Astrocyte (in vitro differentiated cells and primary cell): Measurements from ENCODE around the gene LRRC45. TPM values are rescaled to one million over a fixed set of nuclear protein-coding genes. Genes with fewer than 3 reads are reported as not detected.

Experiments used
- DNase-seq: peaks from one replicate; pipeline ENCODE4 v3.0.0-alpha.2; 2010; ENCODE audit warnings: low read depth
- FAIRE-seq: peaks from 2 replicates; lab custom pipeline; 2011; peaks lifted over from hg19 to GRCh38; lab: Jason Lieb, UNC
- H2AFZ ChIP-seq: 2 replicates; pipeline ENCODE4 v1.6.0; 2012; ENCODE audit warnings: low read depth, low read length, inconsistent platforms
- H3K27ac ChIP-seq: 2 replicates; pipeline ENCODE4 v1.5.1; 2011; ENCODE audit warnings: low read depth, low read length, inconsistent platforms
- H3K27me3 ChIP-seq: 2 replicates; pipeline ENCODE4 v1.6.0; 2011; ENCODE audit warnings: low read length, inconsistent platforms; ENCODE audit not compliant: insufficient read depth
- H3K36me3 ChIP-seq: 2 replicates; pipeline ENCODE4 v1.5.1; 2011; ENCODE audit warnings: low read length, inconsistent platforms; ENCODE audit not compliant: insufficient read depth
- H3K4me1 ChIP-seq: 2 replicates; pipeline ENCODE4 v1.5.1; 2011; ENCODE audit warnings: low read length, inconsistent platforms; ENCODE audit not compliant: insufficient read depth
- H3K4me2 ChIP-seq: 2 replicates; pipeline ENCODE4 v1.6.0; 2012; ENCODE audit warnings: low read length, inconsistent platforms
- H3K4me3 ChIP-seq: 2 replicates; pipeline ENCODE4 v1.5.1; 2011; ENCODE audit warnings: low read depth, mild to moderate bottlenecking, low read length, inconsistent platforms; ENCODE audit not compliant: insufficient read depth
- H3K79me2 ChIP-seq: 2 replicates; pipeline ENCODE4 v1.6.0; 2012; ENCODE audit warnings: mild to moderate bottlenecking, low read length, inconsistent platforms; ENCODE audit not compliant: insufficient read depth
- H3K9ac ChIP-seq: 2 replicates; pipeline ENCODE4 v1.6.0; 2012; ENCODE audit warnings: mild to moderate bottlenecking, low read length, inconsistent platforms
- H3K9me3 ChIP-seq: 2 replicates; pipeline ENCODE4 v1.5.1; 2012; ENCODE audit warnings: low read depth, mild to moderate bottlenecking, low read length, inconsistent platforms; ENCODE audit not compliant: insufficient read depth
- H4K20me1 ChIP-seq: 2 replicates; pipeline ENCODE4 v1.6.0; 2012; ENCODE audit warnings: low read length, inconsistent platforms; ENCODE audit not compliant: insufficient read depth
- H3K27ac Mint-ChIP-seq: one replicate; pipeline ENCODE4 v1.8.0; 2021; ENCODE audit warnings: mild to moderate bottlenecking, mixed read lengths; ENCODE audit not compliant: unreplicated experiment
- H3K27me3 Mint-ChIP-seq: one replicate; pipeline ENCODE4 v1.8.0; 2021; ENCODE audit warnings: low read depth, mixed read lengths; ENCODE audit not compliant: unreplicated experiment
- H3K36me3 Mint-ChIP-seq: one replicate; pipeline ENCODE4 v1.8.0; 2021; ENCODE audit warnings: low read depth, mixed read lengths; ENCODE audit not compliant: unreplicated experiment
- H3K4me1 Mint-ChIP-seq: one replicate; pipeline ENCODE4 v1.8.0; 2021; ENCODE audit warnings: low read depth, mixed read lengths; ENCODE audit not compliant: unreplicated experiment
- H3K4me3 Mint-ChIP-seq: one replicate; pipeline ENCODE4 v1.8.0; 2021; ENCODE audit warnings: mild to moderate bottlenecking, moderate library complexity, mixed read lengths; ENCODE audit not compliant: unreplicated experiment
- H3K9me3 Mint-ChIP-seq: one replicate; pipeline ENCODE4 v1.8.0; 2021; ENCODE audit warnings: mild to moderate bottlenecking, mixed read lengths; ENCODE audit not compliant: unreplicated experiment
- EZH2 ChIP-seq: IDR thresholded peaks from 2 replicates; pipeline ENCODE4 v1.6.1; 2012; ENCODE audit warnings: mild to moderate bottlenecking, low read length, inconsistent platforms; ENCODE audit not compliant: insufficient read depth
- total RNA-seq: library from RNA; stranded (reverse); gene quantifications from 2 replicates; pipeline ENCODE4 v1.2.1, GENCODE V29; 2021
- TF ChIP-seq, protein P1 (sequence below): IDR thresholded peaks from 2 replicates; pipeline ENCODE4 v1.5.1; 2011; ENCODE audit warnings: low read depth, mild to moderate bottlenecking, inconsistent platforms, low read length, moderate library complexity; ENCODE audit not compliant: insufficient read depth

LRRC45 gene
- total RNA-seq, 1 donor from 2014 or later, result 6.6 TPM

DNA sequence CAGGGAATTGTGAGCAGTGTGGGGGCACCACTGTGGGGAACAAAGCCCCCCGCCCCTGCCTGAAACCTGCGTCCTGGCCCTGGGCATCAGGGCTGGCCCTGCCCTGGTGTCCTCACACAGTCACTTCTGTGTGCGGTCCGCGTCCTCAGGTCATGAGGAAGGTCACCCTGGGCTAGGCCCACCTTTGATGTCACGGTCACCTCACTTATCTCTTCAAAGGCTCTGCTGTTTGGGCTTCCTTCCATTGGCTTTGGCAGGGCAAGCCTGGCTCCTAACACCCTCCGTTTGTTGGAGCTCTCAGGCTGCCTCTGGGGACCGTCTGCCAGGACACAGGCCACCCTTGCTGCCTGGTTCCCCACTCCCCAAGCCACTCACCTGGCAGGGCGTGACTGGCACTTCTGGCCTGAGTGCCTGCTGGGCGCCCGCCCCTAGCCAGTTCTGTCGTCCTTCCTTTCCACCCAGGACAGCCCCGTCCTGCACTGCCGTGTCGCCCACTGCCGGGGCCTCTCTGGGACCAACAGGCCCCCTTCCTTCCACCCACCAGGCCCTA is 9.3 kb upstream of the LRRC45 start:
- Mint-ChIP-seq H3K27me3 (no peaks in the 10 kb centered on the region), H3K4me3 (no peak overlapping the region), H3K27ac (no peak overlapping the region), H3K4me1 (no peaks in the 10 kb centered on the region), H3K36me3 (no peaks in the 10 kb centered on the region), H3K9me3 (no peaks in the 10 kb centered on the region)
- DNase-seq (no peak), FAIRE-seq (no peak)
- no peaks in the 10 kb centered on the region for H3K27me3 ChIP-seq
- H2AFZ ChIP-seq, result no peak overlapping the region
- H3K9me3 ChIP-seq, result no peaks in the 10 kb centered on the region
- no peak overlapping the region for H3K4me2 ChIP-seq
- no peaks in the 10 kb centered on the region for H3K79me2 ChIP-seq
- H3K4me1 ChIP-seq, result no peaks in the 10 kb centered on the region
- no peaks in the 10 kb centered on the region for H3K36me3 ChIP-seq
- no peak overlapping the region for H3K4me3 ChIP-seq
- H3K9ac ChIP-seq, result no peak overlapping the region
- no peak for TF ChIP-seq EZH2
- H4K20me1 ChIP-seq, result no peaks in the 10 kb centered on the region
- no peak overlapping the region for H3K27ac ChIP-seq

DNA sequence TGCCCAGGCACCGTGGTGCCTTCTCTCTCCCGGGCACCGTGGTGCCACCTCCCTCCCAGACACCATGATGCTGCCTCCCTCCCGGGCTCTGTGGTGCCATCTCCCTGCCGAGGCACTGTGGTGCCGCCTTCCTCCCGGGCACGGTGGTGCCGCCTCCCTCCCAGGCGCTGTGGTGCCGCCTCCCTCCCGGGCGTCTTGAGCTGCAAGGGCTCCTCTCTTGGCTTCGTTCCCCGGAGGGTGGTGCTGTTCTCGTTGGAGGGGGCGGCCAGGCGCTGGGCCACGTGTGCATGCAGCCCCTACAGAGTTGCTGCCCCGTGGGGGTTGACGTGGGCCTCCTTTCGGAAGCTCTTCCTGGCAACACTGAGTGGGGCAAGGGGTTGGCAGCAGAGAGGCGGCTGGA is 8.7 kb upstream of the LRRC45 start:
- Mint-ChIP-seq H3K36me3 (no peaks in the 10 kb centered on the region), H3K4me3 (no peak overlapping the region), H3K27me3 (no peaks in the 10 kb centered on the region), H3K4me1 (no peaks in the 10 kb centered on the region), H3K27ac (no peak overlapping the region), H3K9me3 (no peaks in the 10 kb centered on the region)
- no peak overlapping the region for H2AFZ ChIP-seq
- peaks cover 2% of the 10 kb centered on the region for H4K20me1 ChIP-seq
- H3K36me3 ChIP-seq, result no peaks in the 10 kb centered on the region
- no peak for DNase-seq
- H3K4me1 ChIP-seq, result no peaks in the 10 kb centered on the region
- no peak overlapping the region for H3K9ac ChIP-seq
- H3K27me3 ChIP-seq, result no peaks in the 10 kb centered on the region
- FAIRE-seq, result no peak
- no peak overlapping the region for H3K27ac ChIP-seq
- no peaks in the 10 kb centered on the region for H3K9me3 ChIP-seq
- no peak overlapping the region for H3K4me2 ChIP-seq
- TF ChIP-seq, protein P1, sequence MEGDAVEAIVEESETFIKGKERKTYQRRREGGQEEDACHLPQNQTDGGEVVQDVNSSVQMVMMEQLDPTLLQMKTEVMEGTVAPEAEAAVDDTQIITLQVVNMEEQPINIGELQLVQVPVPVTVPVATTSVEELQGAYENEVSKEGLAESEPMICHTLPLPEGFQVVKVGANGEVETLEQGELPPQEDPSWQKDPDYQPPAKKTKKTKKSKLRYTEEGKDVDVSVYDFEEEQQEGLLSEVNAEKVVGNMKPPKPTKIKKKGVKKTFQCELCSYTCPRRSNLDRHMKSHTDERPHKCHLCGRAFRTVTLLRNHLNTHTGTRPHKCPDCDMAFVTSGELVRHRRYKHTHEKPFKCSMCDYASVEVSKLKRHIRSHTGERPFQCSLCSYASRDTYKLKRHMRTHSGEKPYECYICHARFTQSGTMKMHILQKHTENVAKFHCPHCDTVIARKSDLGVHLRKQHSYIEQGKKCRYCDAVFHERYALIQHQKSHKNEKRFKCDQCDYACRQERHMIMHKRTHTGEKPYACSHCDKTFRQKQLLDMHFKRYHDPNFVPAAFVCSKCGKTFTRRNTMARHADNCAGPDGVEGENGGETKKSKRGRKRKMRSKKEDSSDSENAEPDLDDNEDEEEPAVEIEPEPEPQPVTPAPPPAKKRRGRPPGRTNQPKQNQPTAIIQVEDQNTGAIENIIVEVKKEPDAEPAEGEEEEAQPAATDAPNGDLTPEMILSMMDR, result no peak
- no peak overlapping the region for H3K4me3 ChIP-seq
- no peaks in the 10 kb centered on the region for H3K79me2 ChIP-seq

DNA sequence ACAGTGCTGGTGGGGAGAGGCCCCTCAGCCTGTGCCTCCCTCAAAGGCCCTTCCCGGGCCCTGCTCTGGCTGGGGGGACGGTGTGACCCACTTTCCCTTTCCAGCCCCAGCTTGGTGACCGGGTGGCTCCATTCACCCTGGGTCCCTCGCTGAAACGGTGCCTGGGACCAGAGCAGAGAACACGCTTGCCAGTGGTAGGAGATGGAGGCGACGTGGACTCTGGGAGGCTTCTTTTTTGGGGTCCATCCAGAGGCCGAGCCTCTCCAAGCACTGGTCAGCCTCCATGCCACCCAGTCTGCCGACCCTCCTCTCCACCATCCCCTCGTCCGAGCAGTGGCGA is 8.2 kb upstream of the LRRC45 start:
- H3K4me2 ChIP-seq, result no peak overlapping the region
- Mint-ChIP-seq H3K4me1 (no peaks in the 10 kb centered on the region), H3K4me3 (no peak overlapping the region), H3K9me3 (no peaks in the 10 kb centered on the region), H3K36me3 (no peaks in the 10 kb centered on the region), H3K27me3 (no peaks in the 10 kb centered on the region), H3K27ac (no peak overlapping the region)
- H3K27me3 ChIP-seq, result no peaks in the 10 kb centered on the region
- TF ChIP-seq, protein P1, result no peak
- no peak for TF ChIP-seq EZH2
- H3K9ac ChIP-seq, result no peak overlapping the region
- no peaks in the 10 kb centered on the region for H3K9me3 ChIP-seq
- FAIRE-seq, result no peak
- H2AFZ ChIP-seq, result no peak overlapping the region
- no peaks in the 10 kb centered on the region for H3K36me3 ChIP-seq
- peaks cover 6% of the 10 kb centered on the region for H4K20me1 ChIP-seq
- no peak for DNase-seq
- H3K79me2 ChIP-seq, result peaks cover under 1% of the 10 kb centered on the region
- no peak overlapping the region for H3K4me3 ChIP-seq
- no peak overlapping the region for H3K27ac ChIP-seq
- H3K4me1 ChIP-seq, result no peaks in the 10 kb centered on the region
